ENCODE results near the gene C1QC.

Gene C1QC

GRCh38 chr1:22641906-22642636 lies 1.4 kb upstream of the C1QC start:
- TF ChIP-seq CTCF (IDR thresholded peaks at IDR 0.05; ENCODE audit: low read depth, low read length): peak; percentile 93
- Histone ChIP-seq H3K27me3 (ENCODE audit: insufficient read depth, low read depth, severe bottlenecking) (no peaks in the 10 kb centered on the region), H3K9me3 (ENCODE audit: severe bottlenecking) (no peaks in the 10 kb centered on the region), H3K4me3 (ENCODE audit: low read depth, low read length) (no peak overlapping the region), H3K36me3 (no peaks in the 10 kb centered on the region), H3K27ac (no peak overlapping the region)
- peak; percentile 81 for DNase-seq

DNA sequence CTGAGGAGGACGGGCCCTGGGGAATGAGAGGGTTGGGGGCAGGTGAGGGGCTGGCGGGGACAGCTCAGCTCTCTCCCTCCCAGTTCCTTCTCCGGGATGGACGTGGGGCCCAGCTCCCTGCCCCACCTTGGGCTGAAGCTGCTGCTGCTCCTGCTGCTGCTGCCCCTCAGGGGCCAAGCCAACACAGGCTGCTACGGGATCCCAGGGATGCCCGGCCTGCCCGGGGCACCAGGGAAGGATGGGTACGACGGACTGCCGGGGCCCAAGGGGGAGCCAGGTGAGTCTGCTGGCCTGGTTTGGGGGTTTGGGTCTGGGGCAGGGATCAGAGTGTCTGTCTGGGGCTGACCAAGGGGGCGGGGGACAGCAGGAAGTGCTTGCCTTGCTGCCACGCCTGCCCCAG lies 495 bp downstream of the C1QC start:
- TF ChIP-seq CTCF (IDR thresholded peaks at IDR 0.05; ENCODE audit: low read depth, low read length): no peak
- no peaks in the 10 kb centered on the region for H3K9me3 ChIP-seq (ENCODE audit: severe bottlenecking)
- no peaks in the 10 kb centered on the region for H3K36me3 ChIP-seq
- H3K27ac ChIP-seq: no peak overlapping the region
- no peak for DNase-seq
- H3K27me3 ChIP-seq (ENCODE audit: insufficient read depth, low read depth, severe bottlenecking): no peaks in the 10 kb centered on the region
- no peak overlapping the region for H3K4me3 ChIP-seq (ENCODE audit: low read depth, low read length)

- no peak overlapping the region for H3K27ac ChIP-seq
Observed at GRCh38 chr1:22645931-22646330, 2.5 kb downstream of the C1QC start.

GRCh38 chr1:22646384-22646783 lies 3.0 kb downstream of the C1QC start:
- no peaks in the 10 kb centered on the region for H3K27me3 ChIP-seq (ENCODE audit: insufficient read depth, low read depth, severe bottlenecking)
- H3K9me3 ChIP-seq (ENCODE audit: severe bottlenecking): no peaks in the 10 kb centered on the region
- no peaks in the 10 kb centered on the region for H3K36me3 ChIP-seq
- H3K27ac ChIP-seq: no peak overlapping the region
- no peak for DNase-seq
- no peak overlapping the region for H3K4me3 ChIP-seq (ENCODE audit: low read depth, low read length)
- no peak for TF ChIP-seq CTCF (IDR thresholded peaks at IDR 0.05; ENCODE audit: low read depth, low read length)

More at GRCh38 chr1:22645931-22646330, 2.5 kb downstream of the C1QC start:
- no peak overlapping the region for H3K4me3 ChIP-seq (ENCODE audit: low read depth, low read length)
- H3K36me3 ChIP-seq: no peaks in the 10 kb centered on the region
- no peaks in the 10 kb centered on the region for H3K27me3 ChIP-seq (ENCODE audit: insufficient read depth, low read depth, severe bottlenecking)
- no peak for DNase-seq
- no peaks in the 10 kb centered on the region for H3K9me3 ChIP-seq (ENCODE audit: severe bottlenecking)
- TF ChIP-seq CTCF (IDR thresholded peaks at IDR 0.05; ENCODE audit: low read depth, low read length): no peak

DNA sequence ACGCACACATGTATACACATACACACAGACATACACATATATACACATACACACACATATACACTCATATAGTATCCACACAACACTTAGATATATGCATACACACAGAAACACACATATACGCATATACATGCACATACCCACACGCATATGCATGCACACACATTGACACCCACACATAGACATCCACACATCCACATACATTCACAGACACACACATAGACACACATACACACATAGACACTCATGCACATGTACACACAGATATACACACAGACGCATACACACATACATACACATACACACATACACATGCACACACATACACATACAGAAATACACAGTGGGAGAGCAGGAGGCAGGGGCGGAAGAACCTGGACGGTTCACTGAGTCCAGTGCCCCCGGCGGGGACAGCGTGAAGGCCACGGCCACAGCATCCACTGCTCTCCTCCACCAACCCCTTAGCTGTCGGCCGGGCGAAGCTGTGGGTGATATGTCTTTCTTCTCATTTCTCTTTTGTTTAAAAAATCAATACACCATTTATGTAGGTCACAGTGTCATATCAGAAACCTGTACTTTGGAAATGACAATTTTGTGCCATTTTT lies 6.8 kb downstream of the C1QC start:
- H3K27ac ChIP-seq: no peak overlapping the region
- H3K36me3 ChIP-seq: no peaks in the 10 kb centered on the region
- H3K4me3 ChIP-seq (ENCODE audit: low read depth, low read length): no peak overlapping the region
- no peaks in the 10 kb centered on the region for H3K9me3 ChIP-seq (ENCODE audit: severe bottlenecking)
- no peak for TF ChIP-seq CTCF (IDR thresholded peaks at IDR 0.05; ENCODE audit: low read depth, low read length)
- H3K27me3 ChIP-seq (ENCODE audit: insufficient read depth, low read depth, severe bottlenecking): no peaks in the 10 kb centered on the region
- DNase-seq: no peak
